Measurements from ENCODE around the gene ECSIT. TPM values are rescaled to one million over a fixed set of nuclear protein-coding genes. Genes with fewer than 3 reads are reported as not detected.

Gene ECSIT
- total RNA-seq, 1 donor from 2014 or later, result 24.4 TPM

DNA sequence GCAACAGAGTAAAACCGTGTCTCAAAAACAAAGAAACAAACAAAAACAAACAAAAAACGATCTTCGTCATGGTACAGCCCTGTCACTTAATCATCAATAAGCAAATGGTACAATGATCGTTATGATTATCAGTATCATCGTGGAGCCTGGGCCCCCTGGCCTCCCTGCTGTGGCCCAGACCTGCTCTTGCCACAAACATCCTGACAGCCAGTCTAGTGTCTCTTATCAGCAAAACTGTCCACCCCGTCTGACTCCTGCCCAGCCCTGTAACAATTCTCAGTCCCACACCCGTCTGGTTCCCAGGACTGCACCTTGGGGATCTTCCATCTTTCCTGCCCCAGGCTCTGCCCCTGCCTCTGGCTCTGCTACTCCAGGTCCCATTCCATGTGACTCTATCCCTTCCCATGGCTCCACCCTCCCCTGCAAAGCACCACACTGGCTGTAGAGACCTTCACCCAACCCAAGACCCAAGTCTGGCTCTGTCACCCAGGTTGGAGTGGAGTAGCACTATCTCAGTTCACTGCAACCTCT lies 29.0 kb downstream of the ECSIT start:
- DNase-seq, result no peak

DNA sequence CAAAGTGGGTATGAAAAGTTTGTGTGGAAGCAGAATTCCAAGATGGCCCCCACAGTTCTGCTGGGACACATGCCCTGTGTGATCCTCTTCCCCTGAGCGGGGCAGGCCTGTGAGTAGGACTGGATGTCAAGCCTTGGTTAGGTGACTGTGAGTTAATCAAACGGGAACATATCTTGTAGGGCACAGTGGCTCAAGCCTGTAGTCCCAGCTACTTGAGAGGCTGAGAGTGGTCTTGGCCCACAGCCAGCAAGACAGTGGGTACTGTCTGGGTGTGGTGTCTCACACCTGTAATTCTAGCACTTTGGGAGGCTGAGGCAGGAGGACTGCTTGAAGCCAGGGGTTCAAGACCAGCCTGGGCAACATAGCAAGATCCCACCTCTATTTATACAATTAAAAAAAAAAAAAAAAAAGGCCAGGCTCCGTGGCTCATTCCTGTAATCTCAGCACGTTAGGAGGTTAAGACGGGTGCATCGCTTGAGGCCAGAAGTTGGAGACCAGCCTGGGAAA lies 29.7 kb downstream of the ECSIT start:
- DNase-seq, result no peak

DNA sequence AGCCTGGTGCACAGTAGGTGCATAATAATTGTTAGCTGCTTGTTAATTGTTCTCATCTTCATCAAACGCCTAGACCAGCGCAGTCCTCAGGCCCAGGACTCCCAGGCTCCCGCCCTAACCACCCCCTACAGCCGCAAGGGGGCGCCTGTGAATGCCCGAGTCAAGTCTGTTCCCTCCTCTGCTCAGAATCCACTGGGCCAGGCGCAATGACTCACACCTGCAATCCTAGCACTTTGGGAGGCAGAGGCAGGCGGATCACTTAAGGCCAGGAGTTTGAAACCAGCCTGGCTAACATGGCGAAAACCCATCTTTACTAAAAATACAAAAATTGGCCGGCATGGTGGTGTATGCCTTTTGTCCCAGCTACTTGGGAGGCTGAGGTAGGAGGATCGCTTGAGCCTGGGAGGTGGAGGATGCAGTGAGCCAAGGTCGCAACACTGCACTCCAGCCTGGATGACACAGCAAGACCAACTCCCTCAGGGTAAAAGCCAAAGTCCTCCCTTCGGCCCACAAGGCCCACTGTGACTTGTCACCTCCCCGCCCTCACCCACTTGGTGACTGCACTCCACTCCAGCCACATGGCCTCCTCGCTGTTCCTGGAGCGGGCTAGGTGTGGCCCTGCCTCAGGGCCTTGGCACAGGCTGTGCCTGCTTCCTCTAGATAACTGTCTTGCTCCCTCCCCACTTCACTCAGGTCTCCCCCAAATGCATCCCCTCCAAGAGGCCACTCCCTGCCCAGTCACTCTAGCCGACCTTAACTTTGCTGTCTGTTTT lies 32.4 kb downstream of the ECSIT start:
- DNase-seq, result no peak

DNA sequence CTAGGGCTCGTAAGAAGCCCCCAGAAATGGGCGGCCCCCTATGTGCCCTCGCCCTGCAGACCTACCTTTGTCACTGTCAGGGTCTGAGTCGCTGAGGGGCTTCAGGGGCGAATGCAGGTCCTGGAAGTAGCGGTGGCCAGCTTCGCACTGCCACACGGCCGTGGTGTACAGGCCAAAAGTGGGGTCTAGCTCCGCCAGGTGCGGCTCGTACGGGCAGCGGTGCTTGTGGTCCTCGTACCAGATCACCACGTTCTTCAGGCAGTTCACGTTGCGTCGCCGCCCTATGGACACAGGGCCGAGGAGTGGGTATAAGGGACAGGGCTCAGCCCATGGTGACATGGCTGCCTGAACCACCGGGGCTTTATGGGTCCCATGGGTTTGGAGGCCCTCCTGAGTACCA lies 33.0 kb downstream of the ECSIT start:
- DNase-seq, result no peak

DNA sequence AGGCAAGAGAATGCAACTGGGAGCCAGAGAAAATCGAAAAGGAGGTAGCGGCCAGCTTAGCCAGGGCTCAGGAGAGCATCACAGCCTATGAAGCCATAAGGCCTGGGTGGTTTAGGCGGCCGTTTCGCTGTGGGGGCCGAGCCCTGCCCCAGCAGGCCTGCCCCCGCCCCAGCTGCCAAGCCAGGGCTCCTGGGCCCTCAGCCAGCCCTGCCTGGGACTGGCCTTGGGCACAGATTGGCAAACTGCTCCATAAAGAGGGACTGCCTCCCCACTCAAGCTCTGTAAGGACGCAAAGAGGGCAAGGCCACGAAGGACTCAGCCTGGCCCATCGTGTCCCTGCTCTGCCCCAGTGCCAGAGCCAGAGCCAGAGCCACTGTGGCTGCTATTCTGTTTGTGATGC lies 33.5 kb downstream of the ECSIT start:
- DNase-seq, result no peak

DNA sequence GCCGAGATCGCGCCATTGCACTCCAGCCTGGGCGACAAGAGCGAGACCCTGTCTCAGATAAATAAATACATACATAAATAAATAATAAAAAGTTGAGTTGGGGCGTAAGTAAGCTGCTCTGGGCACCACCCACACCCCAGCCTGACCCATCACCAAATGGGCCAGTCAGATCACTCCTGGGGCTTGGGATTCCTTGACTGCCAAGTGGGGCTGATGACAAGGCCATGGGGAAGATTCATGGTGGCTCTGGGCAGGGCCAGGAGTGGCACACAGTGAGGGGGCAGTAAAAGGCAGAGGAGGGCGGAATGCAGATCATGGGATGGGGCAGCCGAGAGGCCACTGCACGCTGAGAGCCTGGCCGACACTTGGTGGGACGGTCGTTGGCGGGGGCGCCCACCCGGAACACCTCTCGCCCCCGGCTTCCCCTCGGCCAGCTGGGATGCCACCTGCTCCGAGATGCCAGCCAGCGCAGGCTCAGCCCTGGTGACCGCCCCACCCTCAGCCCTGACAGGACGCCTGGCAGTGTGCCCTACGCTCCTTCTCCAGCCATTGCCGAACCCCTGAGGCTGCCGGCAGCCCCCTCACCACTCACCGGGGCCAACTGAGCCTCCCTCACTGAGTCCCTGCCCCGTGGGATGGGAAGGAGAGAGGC lies 34.2 kb downstream of the ECSIT start:
- no peak for DNase-seq

DNA sequence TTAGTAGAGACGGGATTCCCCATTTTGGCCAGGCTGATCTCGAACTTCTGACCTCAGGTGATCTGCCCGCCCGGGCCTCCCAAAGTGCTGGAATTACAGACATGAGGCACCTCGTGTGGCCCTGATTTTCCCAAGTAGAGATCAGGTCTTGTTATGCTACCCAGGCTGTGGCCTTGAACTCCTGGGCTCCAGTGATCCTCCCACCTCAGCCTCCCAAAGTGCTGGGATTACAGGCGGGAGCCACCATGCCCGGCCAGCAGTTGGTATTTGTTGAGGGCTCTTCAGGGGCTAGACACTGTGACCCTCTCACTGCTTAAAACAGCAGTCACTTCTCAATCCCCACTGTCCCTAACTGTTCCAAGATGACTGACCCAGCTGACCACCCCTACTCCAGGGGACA lies 39.6 kb downstream of the ECSIT start:
- no peak for DNase-seq

DNA sequence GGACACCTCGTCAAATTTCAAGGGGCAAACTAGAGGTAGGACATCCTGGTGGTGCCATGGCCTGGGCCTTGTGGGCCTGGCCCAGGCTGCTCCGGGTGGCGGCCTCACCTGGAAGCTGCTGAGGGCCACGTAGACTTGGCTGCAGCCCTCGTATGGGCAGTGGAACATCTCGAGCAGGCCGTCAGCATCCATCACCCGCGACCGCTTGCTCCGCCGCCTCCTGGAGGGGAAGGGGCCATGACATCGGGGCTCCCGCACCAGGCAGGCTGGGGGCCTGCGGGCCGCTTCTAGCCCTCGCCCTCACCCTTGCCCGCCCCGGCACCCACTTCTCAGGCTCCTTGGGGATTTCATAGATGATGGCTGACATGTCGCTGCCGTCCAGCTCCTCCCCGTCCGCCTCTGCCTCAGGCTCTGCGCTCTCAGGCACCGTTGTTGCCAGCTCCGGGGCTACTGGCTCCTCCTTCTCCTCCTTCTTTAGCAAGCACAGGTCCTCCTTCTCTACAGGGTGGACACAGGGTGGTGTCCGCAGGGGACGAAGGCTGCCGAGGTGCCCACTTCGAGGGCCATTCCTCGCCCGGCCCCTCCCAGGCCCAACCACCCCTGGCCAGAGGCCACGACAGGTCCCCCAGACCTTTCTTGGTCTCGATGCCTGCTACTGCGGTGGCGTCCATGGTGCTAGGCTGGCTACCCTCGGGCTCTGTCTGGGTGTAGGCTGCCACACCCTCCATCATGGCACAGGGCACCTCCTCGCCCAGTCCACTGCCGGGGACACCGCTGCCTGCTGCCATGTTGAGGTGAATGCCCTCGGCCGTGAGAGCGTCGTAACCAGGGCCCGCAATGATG lies 42.1 kb downstream of the ECSIT start:
- DNase-seq, result no peak

DNA sequence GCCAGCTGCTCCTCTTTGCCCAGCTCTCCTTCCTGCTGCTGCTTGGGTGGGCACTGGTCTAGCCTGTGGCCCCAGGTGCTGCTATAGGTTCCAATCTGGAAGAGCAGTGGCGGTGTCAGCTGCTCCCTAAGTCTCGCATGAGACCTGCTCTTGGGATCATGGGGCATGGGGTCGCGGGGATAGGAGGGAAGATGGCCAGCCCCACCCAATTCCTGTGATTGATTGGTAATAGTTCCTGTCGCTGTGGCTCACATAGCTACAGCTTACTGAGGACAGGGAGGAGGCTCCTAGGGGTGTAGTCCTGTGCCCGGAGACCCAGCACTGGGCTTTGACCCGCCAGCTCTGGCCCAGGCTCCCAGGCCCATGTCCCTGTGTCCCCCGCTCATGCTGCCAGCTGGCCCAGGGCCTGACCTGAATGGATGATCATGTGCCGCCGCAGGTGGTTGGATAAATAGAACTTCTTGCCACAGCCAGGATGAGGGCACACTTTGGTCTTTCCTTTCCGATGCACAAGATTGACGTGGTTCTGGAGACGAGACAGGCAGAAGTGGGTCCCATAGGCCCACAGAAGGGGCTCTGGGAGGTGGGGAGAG lies 43.6 kb downstream of the ECSIT start:
- no peak for DNase-seq

DNA sequence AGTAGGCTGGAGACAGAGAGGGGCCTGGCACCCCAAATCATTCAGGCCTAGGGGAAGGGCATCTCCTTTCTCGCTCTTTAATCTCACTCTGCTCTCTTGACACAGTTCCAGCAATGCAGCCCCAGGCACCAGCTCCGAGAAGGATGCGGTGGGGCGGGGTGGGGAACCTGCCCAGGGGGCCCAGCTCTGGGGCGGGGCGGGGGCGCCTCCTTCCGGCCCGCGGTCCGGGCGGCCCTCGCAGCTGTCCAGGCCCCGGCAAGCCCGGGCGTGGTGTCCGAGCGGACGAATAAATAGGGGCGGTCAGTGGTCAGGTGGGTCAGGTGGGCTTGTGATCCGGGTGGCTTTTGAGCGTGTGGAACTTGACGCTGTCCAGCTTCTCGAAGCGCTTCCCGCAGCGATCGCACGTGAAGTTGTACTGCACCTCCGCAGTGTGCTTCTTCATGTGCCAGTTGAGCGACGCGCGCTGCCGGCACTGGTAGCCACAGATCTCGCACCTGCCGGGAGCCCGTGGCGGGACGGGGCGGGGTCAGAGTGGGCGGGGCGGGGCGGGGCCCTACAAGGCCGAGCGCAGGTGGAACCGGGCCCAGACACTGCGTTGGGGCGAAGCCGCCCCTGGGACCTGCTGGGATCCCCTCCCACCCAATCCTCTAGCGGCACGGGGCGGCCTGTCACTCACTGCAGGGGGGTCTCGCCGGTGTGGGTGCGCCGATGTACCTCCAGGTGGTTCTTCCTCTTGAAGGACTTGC lies 45.4 kb downstream of the ECSIT start:
- no peak for DNase-seq

DNA sequence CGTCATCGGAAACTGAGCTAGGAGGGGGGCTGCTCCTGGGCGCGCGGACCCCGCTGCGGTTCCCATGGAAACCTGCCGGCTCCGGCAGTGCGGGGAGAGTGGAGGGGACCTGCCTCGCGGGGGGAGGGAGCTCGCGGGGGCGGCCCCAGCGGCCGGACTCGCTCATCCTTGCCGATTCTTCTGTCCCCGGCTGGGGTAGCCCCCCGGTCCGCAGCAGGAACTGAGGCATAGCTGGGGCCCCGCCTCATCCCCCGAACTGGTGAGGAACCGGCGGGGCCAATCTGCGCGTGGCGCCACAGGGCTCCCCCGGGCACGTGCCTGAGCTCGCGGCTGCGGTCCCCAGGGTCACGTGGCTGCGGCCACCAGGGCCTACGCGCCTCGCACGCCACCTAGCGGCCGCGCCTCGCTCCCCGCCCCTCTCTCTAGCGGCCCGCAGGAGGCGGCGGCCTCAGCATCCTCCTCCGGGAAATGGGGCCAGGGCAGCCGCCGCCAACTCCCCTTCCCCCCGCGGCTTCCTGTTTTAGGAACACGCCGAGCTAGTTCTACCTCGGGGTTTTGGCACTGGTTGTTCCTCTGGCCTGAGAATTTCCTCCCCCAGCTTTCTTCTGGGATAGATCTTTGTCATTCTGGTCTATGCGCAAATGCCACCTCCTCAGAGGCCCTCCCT lies 46.4 kb downstream of the ECSIT start:
- peak; percentile 59 for DNase-seq

DNA sequence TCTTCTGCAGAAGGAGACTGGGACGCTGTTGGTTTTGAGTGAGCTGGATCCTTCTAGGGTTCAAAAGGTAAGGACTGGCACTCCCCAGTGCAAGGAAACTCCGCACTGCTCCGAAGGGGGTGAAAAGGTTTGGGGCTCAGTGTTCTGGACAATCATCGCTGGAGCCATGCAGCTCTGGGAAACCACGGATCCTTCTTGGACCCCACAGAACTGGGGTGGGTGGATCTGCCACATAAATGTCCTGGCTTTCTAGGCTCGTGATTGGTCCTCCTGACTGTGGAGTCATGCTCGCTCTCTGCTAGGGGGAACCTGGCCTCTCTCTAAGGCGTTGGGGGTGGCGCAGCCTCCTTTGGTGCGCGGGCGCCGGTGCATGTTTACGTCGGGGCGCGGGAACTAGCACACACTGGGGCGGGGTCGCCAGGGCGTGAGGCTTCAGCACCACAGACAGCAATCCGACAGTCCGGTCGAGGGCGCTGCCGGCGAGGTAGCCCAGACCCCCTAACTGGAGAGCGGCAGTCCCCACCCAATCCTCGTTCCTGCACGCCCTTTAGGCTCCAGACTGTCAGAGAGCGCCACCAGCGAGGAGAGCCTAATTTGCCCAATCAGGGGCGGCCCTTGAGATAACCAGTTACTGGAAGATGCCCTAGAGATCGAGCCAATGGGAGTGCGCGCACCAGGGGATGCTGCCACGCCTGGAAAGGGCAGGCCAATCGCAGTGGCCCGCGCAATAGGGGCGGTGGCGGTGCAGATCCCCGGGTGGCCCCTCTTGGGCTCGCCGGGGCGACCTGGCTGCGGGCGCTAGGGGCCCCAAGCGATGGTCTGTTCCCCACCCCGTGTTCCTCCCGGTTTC lies 47.2 kb downstream of the ECSIT start:
- peak; percentile 40 for DNase-seq

DNA sequence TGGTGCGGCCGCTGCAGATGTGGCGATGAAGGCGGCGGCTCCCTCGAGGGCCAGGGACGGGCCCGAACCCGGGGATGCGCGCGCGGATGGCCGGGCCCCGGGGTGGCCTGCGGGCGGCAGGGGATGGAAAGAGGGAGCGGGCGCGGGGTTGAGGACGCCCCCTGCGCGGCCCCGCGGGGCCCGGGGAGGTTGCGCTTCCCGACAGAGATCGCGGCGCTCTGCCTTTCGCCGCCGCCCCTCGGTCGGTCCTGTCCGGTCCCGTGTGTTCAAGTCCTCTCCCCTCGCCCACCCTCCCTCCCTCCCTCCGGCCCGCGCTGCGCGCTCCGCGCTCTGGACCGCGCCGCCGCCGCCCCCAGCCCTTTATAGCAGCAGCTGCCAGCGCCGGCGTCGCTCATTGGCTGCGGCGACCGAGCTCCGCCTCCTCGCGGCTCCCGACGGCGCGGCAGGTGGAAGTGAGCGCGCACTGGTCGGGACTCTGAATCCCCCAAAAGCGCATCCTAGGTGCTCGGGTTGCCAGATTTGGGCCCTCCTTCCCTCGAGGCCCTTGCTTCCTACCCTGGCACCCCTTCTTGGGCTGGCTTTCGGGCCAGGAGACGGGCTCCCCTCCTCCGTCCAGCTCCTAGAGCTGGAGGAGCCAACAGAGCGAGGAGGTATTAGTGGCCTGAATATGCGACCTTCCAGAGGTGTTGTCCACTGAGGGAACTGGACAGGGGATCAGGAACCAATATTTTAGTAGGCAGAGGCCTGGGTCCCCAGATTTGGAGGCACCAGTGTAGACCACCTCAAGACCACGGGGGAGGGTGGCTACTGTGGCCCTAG lies 48.0 kb downstream of the ECSIT start, which contains the start of gene ELAVL3:
Gene ELAVL3, minus strand, starts transcription at position 332 of the 819 bp plus-strand sequence. CDS start 438 bp downstream, outside the sequence.
- no peak for DNase-seq

DNA sequence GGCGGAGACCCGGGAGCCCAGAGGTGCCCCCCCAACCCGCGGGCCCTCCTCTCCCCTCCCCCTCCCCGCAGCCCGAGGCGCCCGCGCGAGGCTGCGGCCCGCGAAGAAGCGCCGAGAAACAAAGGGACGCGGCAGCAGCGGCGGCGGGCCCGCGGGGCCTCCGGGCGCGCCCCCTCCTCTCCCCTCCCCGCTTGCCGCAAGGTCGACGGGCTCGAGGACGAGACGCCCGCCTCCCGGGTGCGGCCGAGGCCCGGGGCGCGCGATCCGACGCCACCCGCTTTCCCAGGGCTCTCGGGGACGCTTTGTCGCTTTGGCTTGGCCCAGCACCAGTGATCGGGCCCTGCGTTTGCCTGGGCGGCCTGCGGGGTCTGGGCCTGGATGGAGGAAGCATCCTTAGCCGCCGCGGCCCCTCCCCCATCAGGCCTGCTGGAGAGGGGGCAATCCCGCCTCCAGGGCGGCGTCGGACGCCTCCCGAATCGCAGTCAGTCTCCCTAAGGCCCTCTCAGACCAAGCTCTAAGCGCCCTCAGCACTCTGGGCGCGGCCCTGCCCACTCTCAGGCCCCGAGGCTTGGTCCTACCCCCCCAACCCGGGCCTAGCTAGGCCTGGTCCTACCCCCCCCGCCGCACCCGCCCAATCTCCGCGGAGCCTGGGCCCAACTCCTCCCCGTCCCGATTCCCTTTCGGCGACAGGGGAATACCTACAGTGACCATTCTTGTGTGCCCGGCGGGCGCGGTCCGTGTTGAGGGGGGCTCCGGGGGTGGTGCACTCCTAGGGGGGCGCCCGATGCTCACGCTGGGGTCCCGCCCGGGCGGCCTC lies 48.8 kb downstream of the ECSIT start:
- DNase-seq, result no peak

DNA sequence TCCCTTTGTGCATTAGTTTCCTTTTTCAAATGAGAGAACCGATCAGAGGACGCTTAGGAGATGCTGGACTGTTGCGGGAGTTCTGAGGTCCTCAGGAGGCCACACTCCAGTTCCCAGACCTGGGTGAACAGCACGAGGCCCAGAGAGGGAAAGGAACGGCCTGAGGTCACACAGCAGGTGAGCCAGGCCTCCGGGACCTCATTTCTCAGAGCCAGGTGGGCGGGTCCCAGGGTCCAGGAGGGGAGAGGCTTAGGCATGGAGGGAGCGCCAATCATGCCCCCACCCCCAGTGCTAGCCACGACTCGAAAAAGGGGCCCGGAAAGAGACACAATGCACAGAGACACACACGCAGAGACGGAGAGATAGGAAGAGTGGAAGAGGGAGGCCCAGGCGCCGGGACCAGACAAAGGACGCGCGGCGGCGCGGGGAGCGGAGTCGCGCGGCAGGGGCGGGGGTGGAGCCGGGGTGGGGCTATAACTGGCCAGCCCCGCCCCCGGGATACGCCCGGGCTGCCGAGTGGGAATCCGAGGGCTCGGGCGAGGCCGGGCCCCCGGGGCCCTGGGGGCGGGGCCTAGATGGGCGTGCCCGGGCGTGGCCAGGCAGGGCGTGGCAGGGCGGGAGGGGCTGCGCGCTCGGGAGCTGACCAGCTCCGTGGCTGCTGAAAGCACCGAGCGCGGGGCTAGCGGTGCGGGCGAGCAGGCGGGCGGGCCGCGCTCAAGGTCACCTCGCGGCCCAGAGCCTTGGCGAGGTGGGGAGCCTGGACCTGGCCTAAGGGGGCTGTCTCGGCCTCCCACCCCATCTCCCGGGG lies 49.6 kb downstream of the ECSIT start:
- DNase-seq, result no peak

DNA sequence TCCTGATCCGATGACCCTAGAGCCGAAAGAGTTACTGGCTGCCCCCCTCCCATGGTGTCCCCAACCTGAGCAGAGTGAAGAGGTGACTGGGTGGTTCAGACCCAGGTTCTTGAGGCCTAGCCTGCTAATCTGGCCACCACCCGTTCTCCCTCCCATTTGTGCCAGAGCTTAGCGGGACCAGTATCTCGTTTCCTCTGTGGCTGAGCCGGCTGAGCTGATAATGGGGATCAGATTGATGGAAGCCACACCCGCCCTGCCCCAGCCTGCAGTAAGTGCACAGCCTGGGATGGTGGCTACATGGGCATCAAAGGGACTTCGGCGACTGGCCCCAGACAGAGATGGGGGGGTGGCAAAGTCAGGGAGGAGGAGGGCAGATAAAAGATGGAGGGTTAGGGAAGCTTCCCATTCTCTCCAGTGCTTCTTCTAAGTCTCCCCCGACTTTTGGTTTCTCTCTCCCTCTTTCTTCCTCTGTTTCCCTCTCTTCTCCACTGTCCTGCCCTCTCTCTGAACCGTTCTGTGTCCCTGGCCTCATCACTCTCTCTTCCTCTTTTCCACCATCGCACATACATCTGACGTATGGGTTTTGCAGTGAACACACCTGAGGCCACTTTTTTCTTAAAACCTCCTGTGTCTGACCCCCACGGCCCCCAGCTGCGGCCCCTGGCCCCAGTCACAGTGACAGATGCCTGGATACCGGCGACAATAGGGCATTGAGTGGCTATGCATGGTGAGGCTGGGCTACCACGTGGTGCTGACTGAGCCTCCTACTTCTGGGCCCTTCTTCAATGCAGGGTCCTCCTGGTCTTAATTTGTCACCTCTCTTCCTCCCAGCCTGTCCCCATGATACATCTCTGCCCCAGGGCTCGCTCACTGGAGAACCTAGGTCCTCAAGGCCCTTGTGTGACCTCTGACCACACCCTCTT lies 50.5 kb downstream of the ECSIT start:
- no peak for DNase-seq

Measured in skin of body (tissue), 2 donors.